GM12874 (cell line): ENCODE data around the gene ARMC9.

ENCODE experiments used
- TF ChIP-seq, protein P1 (sequence below): IDR thresholded peaks from 2 replicates; pipeline ENCODE4 v1.5.1; 2011; ENCODE audit warnings: low read depth, mild to moderate bottlenecking, control low read depth, low read length, moderate library complexity; ENCODE audit not compliant: insufficient read depth

The ARMC9 gene

DNA sequence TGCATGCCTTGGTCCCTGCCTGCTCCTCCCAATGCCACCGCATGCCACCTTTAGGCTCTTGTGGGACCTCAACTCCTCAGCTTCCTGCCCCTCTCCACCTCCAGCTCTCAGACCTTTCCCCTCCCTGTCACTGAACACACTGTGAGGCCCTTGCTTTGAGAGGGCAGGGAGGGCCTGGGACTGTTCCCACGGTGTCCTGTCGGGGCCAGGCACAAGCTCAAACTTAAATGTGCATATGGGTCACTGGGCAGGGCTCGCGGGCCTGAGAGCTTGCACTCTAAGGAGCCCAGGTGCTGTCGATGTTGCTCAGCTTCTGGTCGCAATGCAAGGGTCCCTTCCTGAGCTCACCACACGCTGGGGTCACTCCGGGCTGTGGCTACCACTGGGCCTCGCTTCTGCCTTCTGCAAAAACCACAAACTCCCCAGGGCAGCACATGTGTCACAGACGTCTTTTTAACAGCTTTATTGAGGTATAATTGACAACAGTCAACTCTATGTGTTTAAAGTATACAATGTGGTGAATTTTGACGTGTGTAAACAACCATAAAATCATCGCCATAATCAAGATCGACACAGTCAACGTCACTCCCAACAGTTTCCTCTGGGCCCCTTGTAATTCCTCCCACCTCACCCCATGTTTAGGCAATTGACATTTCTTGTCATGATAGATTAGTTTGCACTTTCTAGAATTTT lies 185.1 kb downstream of the ARMC9 start:
- TF ChIP-seq, protein P1, sequence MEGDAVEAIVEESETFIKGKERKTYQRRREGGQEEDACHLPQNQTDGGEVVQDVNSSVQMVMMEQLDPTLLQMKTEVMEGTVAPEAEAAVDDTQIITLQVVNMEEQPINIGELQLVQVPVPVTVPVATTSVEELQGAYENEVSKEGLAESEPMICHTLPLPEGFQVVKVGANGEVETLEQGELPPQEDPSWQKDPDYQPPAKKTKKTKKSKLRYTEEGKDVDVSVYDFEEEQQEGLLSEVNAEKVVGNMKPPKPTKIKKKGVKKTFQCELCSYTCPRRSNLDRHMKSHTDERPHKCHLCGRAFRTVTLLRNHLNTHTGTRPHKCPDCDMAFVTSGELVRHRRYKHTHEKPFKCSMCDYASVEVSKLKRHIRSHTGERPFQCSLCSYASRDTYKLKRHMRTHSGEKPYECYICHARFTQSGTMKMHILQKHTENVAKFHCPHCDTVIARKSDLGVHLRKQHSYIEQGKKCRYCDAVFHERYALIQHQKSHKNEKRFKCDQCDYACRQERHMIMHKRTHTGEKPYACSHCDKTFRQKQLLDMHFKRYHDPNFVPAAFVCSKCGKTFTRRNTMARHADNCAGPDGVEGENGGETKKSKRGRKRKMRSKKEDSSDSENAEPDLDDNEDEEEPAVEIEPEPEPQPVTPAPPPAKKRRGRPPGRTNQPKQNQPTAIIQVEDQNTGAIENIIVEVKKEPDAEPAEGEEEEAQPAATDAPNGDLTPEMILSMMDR: no peak

DNA sequence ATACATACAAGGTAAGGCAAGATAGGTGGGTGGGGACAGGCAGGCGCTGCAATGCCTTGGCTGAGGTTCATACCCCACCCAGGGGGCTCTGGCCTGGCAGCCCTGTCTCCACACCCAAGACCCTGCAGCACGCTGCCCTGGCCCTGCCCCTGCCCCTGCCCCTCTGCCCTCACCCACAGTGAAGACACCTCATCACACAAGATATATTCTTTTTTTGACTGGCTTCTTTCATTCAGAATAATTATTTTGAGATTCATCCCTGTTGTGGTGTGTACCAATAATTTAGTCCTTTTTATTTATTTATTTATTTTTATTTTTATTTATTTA lies 185.6 kb downstream of the ARMC9 start:
- TF ChIP-seq, protein P1: no peak

DNA sequence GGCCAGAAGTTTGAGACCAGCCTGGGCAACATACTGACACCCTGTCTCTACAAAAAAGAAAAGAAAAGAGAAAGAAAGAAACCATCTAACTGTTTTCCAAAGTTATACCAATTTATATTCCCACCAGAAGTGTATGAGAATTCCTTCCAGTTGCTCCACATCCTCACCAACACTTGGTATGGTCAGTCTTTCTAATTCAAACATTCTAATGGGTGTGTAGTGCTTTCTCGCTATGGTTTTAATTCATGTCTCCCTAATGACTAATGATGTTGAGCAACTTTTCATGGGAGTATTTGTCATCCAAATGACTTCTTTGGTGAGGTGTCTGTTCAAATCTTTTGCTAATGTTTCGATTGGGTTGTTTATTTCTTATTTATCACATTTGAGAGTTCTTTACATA lies 186.5 kb downstream of the ARMC9 start:
- TF ChIP-seq, protein P1: no peak

DNA sequence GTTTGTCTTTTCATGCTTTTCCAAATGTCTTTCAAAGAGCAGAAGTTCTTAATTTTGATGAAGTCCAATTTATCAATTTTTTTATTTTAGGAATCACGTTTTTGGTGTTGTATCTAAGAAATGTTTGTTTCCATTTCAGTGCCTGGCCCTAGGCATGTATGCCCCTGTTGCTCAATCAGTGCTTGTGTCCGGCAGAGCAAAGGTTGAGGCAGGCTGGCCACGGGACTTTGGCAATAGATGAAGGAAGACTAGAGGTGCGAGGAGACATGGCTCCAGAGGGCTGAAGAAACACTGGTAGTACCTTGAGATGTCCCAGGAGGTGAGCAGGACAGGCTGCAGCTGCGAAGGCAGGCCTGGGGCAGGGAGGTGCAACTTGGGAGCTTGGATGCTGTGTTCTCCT lies 187.0 kb downstream of the ARMC9 start:
- TF ChIP-seq, protein P1: no peak

DNA sequence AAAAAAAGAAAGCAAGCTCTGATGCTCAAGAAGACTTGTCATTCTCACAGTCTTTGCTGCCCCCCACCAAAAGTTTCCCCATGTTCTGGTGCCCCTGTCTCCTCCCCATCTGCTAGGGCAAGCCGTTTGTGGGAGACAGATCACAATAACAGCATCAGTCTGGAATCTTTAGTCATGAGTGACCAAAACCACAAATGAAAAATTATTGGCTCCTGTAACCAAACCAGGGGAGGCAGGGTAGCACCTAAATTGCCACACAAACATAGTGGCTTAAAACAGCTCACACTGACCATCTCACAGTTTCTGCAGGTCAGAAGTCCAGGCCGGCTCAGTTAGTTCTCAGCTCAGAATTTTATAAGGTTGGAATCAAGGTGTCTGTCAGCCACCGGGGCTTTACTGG lies 188.0 kb downstream of the ARMC9 start:
- TF ChIP-seq, protein P1: no peak

DNA sequence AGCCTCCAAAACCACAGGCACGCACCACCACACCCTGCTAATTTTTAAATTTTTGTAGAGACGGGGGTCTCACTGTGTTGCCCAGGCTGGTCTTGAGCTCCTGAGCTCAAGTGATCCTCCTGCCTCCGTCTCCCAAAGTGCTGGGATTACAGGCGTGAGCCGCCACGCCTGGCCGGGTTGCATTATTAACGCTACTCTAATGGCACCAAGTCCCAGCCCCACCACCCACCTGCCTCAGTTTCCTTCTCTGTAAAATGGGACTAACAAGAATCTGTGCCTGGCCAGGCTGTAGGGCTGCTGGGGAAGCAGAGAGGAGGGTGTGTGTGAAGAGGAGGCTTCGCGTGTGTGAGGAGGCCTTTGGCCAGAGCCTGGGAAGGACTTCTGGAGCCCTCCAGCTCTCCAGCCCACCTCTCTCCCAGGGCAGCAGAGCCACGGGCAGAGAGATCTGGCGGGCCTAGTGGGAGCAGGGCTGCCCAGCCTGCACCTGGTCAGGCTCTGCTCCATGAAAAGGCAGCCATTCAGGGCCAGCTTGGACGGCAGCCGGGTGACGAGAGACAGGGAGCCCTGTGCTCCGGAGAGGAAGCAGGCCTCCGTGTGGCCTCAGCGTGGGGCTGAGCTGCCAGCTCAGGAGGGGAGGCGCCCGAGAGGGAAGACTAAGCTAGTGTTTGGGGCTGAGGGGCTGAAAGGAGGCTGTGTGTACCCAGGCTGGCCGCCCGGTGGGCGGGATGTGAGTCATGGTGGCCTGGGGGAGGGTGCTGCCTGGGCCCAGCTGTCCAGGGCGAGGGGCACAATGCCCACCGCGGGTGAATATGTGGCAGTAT lies 189.7 kb downstream of the ARMC9 start:
- TF ChIP-seq, protein P1: no peak

DNA sequence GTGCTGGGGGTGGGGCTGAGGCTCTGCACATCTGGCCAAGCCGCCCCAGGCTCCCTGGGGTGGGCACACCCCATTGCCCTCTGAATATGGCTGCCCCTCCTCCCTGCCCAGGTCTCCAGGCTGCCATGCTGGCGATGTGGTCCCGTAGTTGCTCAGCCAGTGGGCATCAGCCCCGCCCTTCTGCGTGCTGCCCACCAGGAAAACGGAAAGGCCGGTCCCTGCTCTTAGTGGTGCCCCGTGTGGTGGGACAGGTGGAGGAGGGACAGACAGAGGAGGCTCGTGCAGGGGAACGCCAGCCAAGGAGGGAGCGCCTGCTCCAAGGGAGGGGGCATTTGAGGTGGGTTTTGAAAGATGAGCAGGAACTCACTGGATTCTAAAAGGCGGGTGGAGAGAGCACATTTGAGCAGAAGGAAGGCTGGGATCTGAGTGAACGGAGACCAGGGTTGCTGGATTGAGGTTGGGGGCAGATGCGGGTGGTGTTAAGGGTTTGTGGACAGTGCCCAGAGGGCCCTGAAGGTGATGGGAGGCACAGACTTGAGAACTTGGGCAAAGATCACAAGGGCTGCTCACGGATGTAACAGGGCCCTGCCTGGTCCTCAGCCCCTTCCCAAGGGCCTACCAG lies 190.4 kb downstream of the ARMC9 start:
- TF ChIP-seq, protein P1: no peak
